Measurements from ENCODE around the gene ANKH.

- TF ChIP-seq, protein P1, sequence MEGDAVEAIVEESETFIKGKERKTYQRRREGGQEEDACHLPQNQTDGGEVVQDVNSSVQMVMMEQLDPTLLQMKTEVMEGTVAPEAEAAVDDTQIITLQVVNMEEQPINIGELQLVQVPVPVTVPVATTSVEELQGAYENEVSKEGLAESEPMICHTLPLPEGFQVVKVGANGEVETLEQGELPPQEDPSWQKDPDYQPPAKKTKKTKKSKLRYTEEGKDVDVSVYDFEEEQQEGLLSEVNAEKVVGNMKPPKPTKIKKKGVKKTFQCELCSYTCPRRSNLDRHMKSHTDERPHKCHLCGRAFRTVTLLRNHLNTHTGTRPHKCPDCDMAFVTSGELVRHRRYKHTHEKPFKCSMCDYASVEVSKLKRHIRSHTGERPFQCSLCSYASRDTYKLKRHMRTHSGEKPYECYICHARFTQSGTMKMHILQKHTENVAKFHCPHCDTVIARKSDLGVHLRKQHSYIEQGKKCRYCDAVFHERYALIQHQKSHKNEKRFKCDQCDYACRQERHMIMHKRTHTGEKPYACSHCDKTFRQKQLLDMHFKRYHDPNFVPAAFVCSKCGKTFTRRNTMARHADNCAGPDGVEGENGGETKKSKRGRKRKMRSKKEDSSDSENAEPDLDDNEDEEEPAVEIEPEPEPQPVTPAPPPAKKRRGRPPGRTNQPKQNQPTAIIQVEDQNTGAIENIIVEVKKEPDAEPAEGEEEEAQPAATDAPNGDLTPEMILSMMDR (IDR thresholded peaks at IDR 0.05): no peak
- no peak for TF ChIP-seq POLR2A (IDR thresholded peaks at IDR 0.05)
- no peak for TF ChIP-seq EP300 (IDR thresholded peaks at IDR 0.05)
- TF ChIP-seq POLR2AphosphoS5 (IDR thresholded peaks at IDR 0.05): no peak
These were observed 132.0 kb downstream of the ANKH start for GRCh38 chr5:14739538-14739937.
